ENCODE measurements around the gene PDE4D. TPM values are rescaled to one million over a fixed set of nuclear protein-coding genes. Genes with fewer than 3 reads are reported as not detected.

The PDE4D gene
- total RNA-seq, 4 donors from 2014 or later, result 35.0 to 121 (median 63.4) TPM

DNA sequence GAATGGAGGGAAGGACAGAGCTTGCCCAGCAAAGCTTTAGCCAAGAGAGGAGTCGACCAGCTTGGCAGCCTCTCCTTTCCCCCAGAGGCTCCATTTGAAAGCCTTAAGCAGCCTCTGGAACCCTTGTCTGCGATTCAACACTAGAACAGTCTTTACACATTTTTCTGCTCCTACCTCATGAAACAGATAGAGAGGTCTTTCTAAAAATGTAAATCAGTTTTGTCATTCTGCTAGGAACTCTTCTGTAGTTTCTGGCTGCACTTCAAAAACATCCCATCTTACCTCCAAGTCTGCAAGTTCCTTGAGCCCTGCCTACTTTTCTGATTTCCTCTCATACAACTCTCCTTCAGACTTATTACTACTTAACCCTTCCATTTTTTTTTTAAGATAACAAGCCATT, 70.1 kb downstream of the PDE4D start:
- WGBS, 2 donors (ENCODE audit: low coverage in 1 of 2), result 32 to 43% methylated on average over 2 of the region's 2 CpGs
- TF ChIP-seq POLR2A (IDR thresholded peaks at IDR 0.05), result no peak
- TF ChIP-seq, protein P1, sequence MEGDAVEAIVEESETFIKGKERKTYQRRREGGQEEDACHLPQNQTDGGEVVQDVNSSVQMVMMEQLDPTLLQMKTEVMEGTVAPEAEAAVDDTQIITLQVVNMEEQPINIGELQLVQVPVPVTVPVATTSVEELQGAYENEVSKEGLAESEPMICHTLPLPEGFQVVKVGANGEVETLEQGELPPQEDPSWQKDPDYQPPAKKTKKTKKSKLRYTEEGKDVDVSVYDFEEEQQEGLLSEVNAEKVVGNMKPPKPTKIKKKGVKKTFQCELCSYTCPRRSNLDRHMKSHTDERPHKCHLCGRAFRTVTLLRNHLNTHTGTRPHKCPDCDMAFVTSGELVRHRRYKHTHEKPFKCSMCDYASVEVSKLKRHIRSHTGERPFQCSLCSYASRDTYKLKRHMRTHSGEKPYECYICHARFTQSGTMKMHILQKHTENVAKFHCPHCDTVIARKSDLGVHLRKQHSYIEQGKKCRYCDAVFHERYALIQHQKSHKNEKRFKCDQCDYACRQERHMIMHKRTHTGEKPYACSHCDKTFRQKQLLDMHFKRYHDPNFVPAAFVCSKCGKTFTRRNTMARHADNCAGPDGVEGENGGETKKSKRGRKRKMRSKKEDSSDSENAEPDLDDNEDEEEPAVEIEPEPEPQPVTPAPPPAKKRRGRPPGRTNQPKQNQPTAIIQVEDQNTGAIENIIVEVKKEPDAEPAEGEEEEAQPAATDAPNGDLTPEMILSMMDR (IDR thresholded peaks at IDR 0.05), result no peak
- no peak for TF ChIP-seq POLR2AphosphoS5 (IDR thresholded peaks at IDR 0.05)
- TF ChIP-seq EP300 (IDR thresholded peaks at IDR 0.05), result no peak

GRCh38 chr5:59819806-59820205, 73.7 kb downstream of the PDE4D start:
- no peaks in the 10 kb centered on the region for H3K9me3 ChIP-seq
- H3K4me1 ChIP-seq, result no peaks in the 10 kb centered on the region
- WGBS, 2 donors (ENCODE audit: low coverage in 1 of 2), result 77 to 84% methylated on average over 3 of the region's 3 CpGs
- TF ChIP-seq, protein P1 (IDR thresholded peaks at IDR 0.05), result no peak
- TF ChIP-seq POLR2AphosphoS5 (IDR thresholded peaks at IDR 0.05), result no peak
- no peak for TF ChIP-seq POLR2A (IDR thresholded peaks at IDR 0.05)
- TF ChIP-seq EP300 (IDR thresholded peaks at IDR 0.05), result no peak
- ATAC-seq, result no peak
- no peaks in the 10 kb centered on the region for H3K36me3 ChIP-seq
- no peak overlapping the region for H3K4me3 ChIP-seq
- H3K27ac ChIP-seq, result no peak overlapping the region
- no peaks in the 10 kb centered on the region for H3K27me3 ChIP-seq

More for the DNA sequence above, 70.1 kb downstream of the PDE4D start:
- no peak for ATAC-seq
- Histone ChIP-seq H3K4me3 (no peak overlapping the region), H3K27me3 (no peaks in the 10 kb centered on the region), H3K36me3 (no peaks in the 10 kb centered on the region), H3K4me1 (no peaks in the 10 kb centered on the region), H3K9me3 (no peaks in the 10 kb centered on the region), H3K27ac (no peak overlapping the region)

- no peaks in the 10 kb centered on the region for H3K9me3 ChIP-seq
- H3K27ac ChIP-seq, result no peak overlapping the region
- 90% methylated on average over 6 of the region's 6 CpGs; no CpG with 5 or more reads in 1 of the 2 donors for WGBS, 2 donors (ENCODE audit: low coverage in 1 of 2)
- no peaks in the 10 kb centered on the region for H3K36me3 ChIP-seq
- no peak for TF ChIP-seq POLR2A (IDR thresholded peaks at IDR 0.05)
- TF ChIP-seq, protein P1 (IDR thresholded peaks at IDR 0.05), result no peak
- TF ChIP-seq EP300 (IDR thresholded peaks at IDR 0.05), result no peak
- no peak for TF ChIP-seq POLR2AphosphoS5 (IDR thresholded peaks at IDR 0.05)
- no peaks in the 10 kb centered on the region for H3K4me1 ChIP-seq
- H3K4me3 ChIP-seq, result no peak overlapping the region
- H3K27me3 ChIP-seq, result no peaks in the 10 kb centered on the region
- ATAC-seq, result no peak
Observed at GRCh38 chr5:59817536-59817935, 76.0 kb downstream of the PDE4D start.

- H3K36me3 ChIP-seq, result no peaks in the 10 kb centered on the region
- ATAC-seq, result no peak
- no peaks in the 10 kb centered on the region for H3K4me1 ChIP-seq
- no peak overlapping the region for H3K4me3 ChIP-seq
- H3K9me3 ChIP-seq, result no peaks in the 10 kb centered on the region
- WGBS, 2 donors (ENCODE audit: low coverage in 1 of 2), result 81 to 84% methylated on average over 4 to 6 of the region's 6 CpGs
- no peak overlapping the region for H3K27ac ChIP-seq
- TF ChIP-seq POLR2A (IDR thresholded peaks at IDR 0.05) (no peak), EP300 (IDR thresholded peaks at IDR 0.05) (no peak), POLR2AphosphoS5 (IDR thresholded peaks at IDR 0.05) (no peak)
- TF ChIP-seq, protein P1 (IDR thresholded peaks at IDR 0.05), result no peak
- no peaks in the 10 kb centered on the region for H3K27me3 ChIP-seq
Observed at GRCh38 chr5:59816654-59817300, 76.7 kb downstream of the PDE4D start.

DNA sequence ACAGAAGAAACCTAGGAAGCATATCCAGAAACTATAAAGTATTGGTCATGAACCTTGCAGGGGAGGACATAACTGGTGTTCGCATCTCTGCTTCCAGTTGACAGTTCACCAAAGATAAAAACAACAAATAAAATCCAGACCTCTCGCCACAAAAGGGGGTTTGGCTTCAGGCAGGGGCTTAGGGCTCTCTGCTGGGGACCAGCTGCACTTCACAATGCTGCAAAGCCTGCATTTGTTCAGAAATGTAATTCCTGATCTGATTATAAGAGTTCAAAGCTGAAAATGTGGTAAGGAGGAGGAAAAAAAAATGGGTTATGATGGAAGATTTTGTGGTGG, 79.0 kb downstream of the PDE4D start:
- Histone ChIP-seq H3K36me3 (no peaks in the 10 kb centered on the region), H3K27me3 (no peaks in the 10 kb centered on the region), H3K9me3 (no peaks in the 10 kb centered on the region), H3K4me3 (no peak overlapping the region), H3K27ac (no peak overlapping the region), H3K4me1 (no peaks in the 10 kb centered on the region)
- TF ChIP-seq POLR2A (IDR thresholded peaks at IDR 0.05) (no peak), POLR2AphosphoS5 (IDR thresholded peaks at IDR 0.05) (no peak), EP300 (IDR thresholded peaks at IDR 0.05) (no peak)
- TF ChIP-seq, protein P1 (IDR thresholded peaks at IDR 0.05), result no peak
- WGBS, 2 donors (ENCODE audit: low coverage in 1 of 2), result 83 to 100% methylated on average over 1 to 2 of the region's 2 CpGs
- no peak for ATAC-seq
